H1 (cell line): ENCODE measurements around the gene GP9. TPM values are rescaled to one million over a fixed set of nuclear protein-coding genes. Genes with fewer than 3 reads are reported as not detected.
A peak's percentile ranks its signal among the peaks of the same experiment; 100 is the strongest.
"Not testable (repeated sequence)": the region's sequence is repeated elsewhere in the genome, so short reads cannot be mapped to it uniquely, and the experiment has no call there.

Source experiments
- CTCF ChIA-PET: fragments of 300-600 bp; sonication (Branson Sonifier 250); formaldehyde crosslinking; loops from one replicate; lab custom pipeline; 2021; ENCODE audit not compliant: partially characterized antibody; lab: Charles Lee
- POLR2A ChIA-PET: fragments of 300-600 bp; sonication (Branson Sonifier 250); formaldehyde crosslinking; loops from one replicate; lab custom pipeline; 2021; ENCODE audit warnings: inconsistent platforms; ENCODE audit not compliant: partially characterized antibody; lab: Charles Lee
- DNase-seq, 2 experiments: peaks; one replicate each; pipeline versions ENCODE4 v3.0.0 to v3.0.0-alpha.2; 2010 to 2022; ENCODE audit warnings: low spot score in 2 of 2, low read depth in 1 of 2, mixed read lengths in 1 of 2
- FAIRE-seq: peaks from 2 replicates; lab custom pipeline; 2011; peaks lifted over from hg19 to GRCh38; lab: Jason Lieb, UNC
- H2AFZ ChIP-seq: 2 replicates; pipeline ENCODE4 v1.8.1; 2012; ENCODE audit warnings: low read length, inconsistent platforms
- H2AK5ac ChIP-seq: 2 replicates; pipeline ENCODE4 v1.6.1; 2013; ENCODE audit warnings: low read depth, low read length
- H2BK120ac ChIP-seq: replicated peaks from 2 replicates; pipeline ENCODE3; 2013; ENCODE audit warnings: low read depth, low read length, inconsistent platforms
- H2BK12ac ChIP-seq: 2 replicates; pipeline ENCODE4 v1.6.1; 2013; ENCODE audit warnings: low read depth, low read length
- H2BK15ac ChIP-seq: 2 replicates; pipeline ENCODE4 v1.6.1; 2013; ENCODE audit warnings: low read length
- H2BK20ac ChIP-seq: 2 replicates; pipeline ENCODE4 v1.6.1; 2013; ENCODE audit warnings: low read length
- H2BK5ac ChIP-seq: 2 replicates; pipeline ENCODE4 v1.6.1; 2013; ENCODE audit warnings: low read depth, low read length
- H3K14ac ChIP-seq: 2 replicates; pipeline ENCODE4 v1.6.1; 2013; ENCODE audit warnings: inconsistent platforms; ENCODE audit not compliant: insufficient read length
- H3K18ac ChIP-seq: 2 replicates; pipeline ENCODE4 v1.6.1; 2013; ENCODE audit warnings: low read length; ENCODE audit errors: extremely low read depth
- H3K23ac ChIP-seq: 2 replicates; pipeline ENCODE4 v1.6.1; 2013; ENCODE audit warnings: inconsistent platforms; ENCODE audit not compliant: insufficient read length
- H3K23me2 ChIP-seq: 2 replicates; pipeline ENCODE4 v1.6.1; 2013; ENCODE audit warnings: low read depth, low read length
- H3K27ac ChIP-seq: 2 replicates; pipeline ENCODE4 v1.6.1; 2011; ENCODE audit warnings: low read depth, low read length, inconsistent platforms
- H3K27me3 ChIP-seq, 4 experiments: replicated peaks in 1 of 4; 1 replicate in 1 of 4; 2 replicates in 3 of 4; pipeline versions ENCODE4 v1.6.1 to v1.8.1; 2011 to 2013; ENCODE audit warnings: low read length in 3 of 4, mild to moderate bottlenecking in 3 of 4, inconsistent platforms in 2 of 4, mixed read lengths in 2 of 4, moderate library complexity in 1 of 4; ENCODE audit not compliant: control insufficient read depth in 3 of 4, insufficient read depth in 3 of 4; ENCODE audit errors: extremely low read depth in 1 of 4
- H3K36me3 ChIP-seq, 4 experiments: 2 replicates each; pipeline versions ENCODE4 v1.6.1 to v1.8.1; 2011 to 2013; ENCODE audit warnings: mild to moderate bottlenecking in 4 of 4, low read length in 3 of 4, moderate library complexity in 2 of 4, control low read depth in 1 of 4, inconsistent platforms in 1 of 4; ENCODE audit not compliant: insufficient read depth in 4 of 4, control insufficient read depth in 2 of 4
- H3K4ac ChIP-seq: replicated peaks from 2 replicates; pipeline ENCODE3; 2013; ENCODE audit warnings: low read length, low read depth, mixed read lengths, inconsistent platforms; ENCODE audit not compliant: insufficient read length
- H3K4me1 ChIP-seq, 4 experiments: replicated peaks in 1 of 4; 1 replicate in 1 of 4; 2 replicates in 3 of 4; pipeline versions ENCODE4 v1.6.1 to v1.8.1; 2011 to 2013; ENCODE audit warnings: low read length in 3 of 4, inconsistent platforms in 2 of 4, mixed read lengths in 1 of 4; ENCODE audit not compliant: insufficient read depth in 4 of 4, control insufficient read depth in 3 of 4
- H3K4me2 ChIP-seq, 2 experiments: 2 replicates each; pipeline versions ENCODE4 v1.6.1 to v1.8.1; 2011 to 2013; ENCODE audit warnings: low read depth in 2 of 2, low read length in 2 of 2, control low read depth in 1 of 2, inconsistent platforms in 1 of 2, mild to moderate bottlenecking in 1 of 2; ENCODE audit not compliant: insufficient read depth in 1 of 2
- H3K4me3 ChIP-seq, 4 experiments: fragments of 200-600, 300-600 bp in 1 of 4; sonication (generic), shearing (Covaris generic), sonication (Bioruptor Twin) in 1 of 4; 2 replicates each; pipeline versions ENCODE4 v1.5.1 to v1.8.1; 2011 to 2016; ENCODE audit warnings: low read length in 4 of 4, low read depth in 3 of 4, control low read depth in 2 of 4, inconsistent platforms in 2 of 4, mild to moderate bottlenecking in 2 of 4, mixed read lengths in 1 of 4, moderate library complexity in 1 of 4; ENCODE audit not compliant: insufficient read depth in 2 of 4; ENCODE audit errors: extremely low read depth in 1 of 4
- H3K56ac ChIP-seq: replicated peaks from 2 replicates; pipeline ENCODE3; 2013; ENCODE audit warnings: low read depth, mild to moderate bottlenecking, mixed read lengths, low read length, inconsistent platforms; ENCODE audit not compliant: insufficient read length
- H3K79me1 ChIP-seq: 2 replicates; pipeline ENCODE4 v1.6.1; 2013; ENCODE audit warnings: low read depth, low read length, control low read depth
- H3K79me2 ChIP-seq, 2 experiments: 2 replicates each; pipeline versions ENCODE4 v1.6.1 to v1.8.1; 2012 to 2013; ENCODE audit warnings: low read length in 2 of 2, mild to moderate bottlenecking in 2 of 2, inconsistent platforms in 1 of 2; ENCODE audit not compliant: insufficient read depth in 2 of 2, control insufficient read depth in 1 of 2
- H3K9ac ChIP-seq, 4 experiments: replicated peaks in 1 of 4; 1 replicate in 1 of 4; 2 replicates in 3 of 4; pipeline versions ENCODE4 v1.6.1 to v1.8.1; 2011 to 2013; ENCODE audit warnings: low read depth in 3 of 4, low read length in 3 of 4, control low read depth in 2 of 4, mild to moderate bottlenecking in 2 of 4, moderate library complexity in 2 of 4, inconsistent platforms in 1 of 4; ENCODE audit errors: extremely low read depth in 1 of 4
- H3K9me3 ChIP-seq, 2 experiments: 2 replicates each; pipeline versions ENCODE4 v1.6.1 to v1.8.1; 2012 to 2013; ENCODE audit warnings: mild to moderate bottlenecking in 2 of 2, moderate library complexity in 2 of 2, control low read depth in 1 of 2, inconsistent platforms in 1 of 2, low read depth in 1 of 2, low read length in 1 of 2, mixed read lengths in 1 of 2; ENCODE audit not compliant: insufficient read depth in 2 of 2
- H4K20me1 ChIP-seq, 2 experiments: replicated peaks in 1 of 2; 2 replicates each; pipeline versions ENCODE3 to v1.8.1; 2011 to 2013; ENCODE audit warnings: inconsistent platforms in 2 of 2, low read length in 2 of 2, mild to moderate bottlenecking in 1 of 2; ENCODE audit not compliant: insufficient read depth in 2 of 2, control insufficient read depth in 1 of 2
- H4K5ac ChIP-seq: 2 replicates; pipeline ENCODE4 v1.6.1; 2013; ENCODE audit warnings: low read length, low read depth, mixed read lengths, inconsistent platforms; ENCODE audit not compliant: insufficient read length
- H4K8ac ChIP-seq: 2 replicates; pipeline ENCODE4 v1.8.0; 2013; ENCODE audit warnings: mild to moderate bottlenecking, moderate library complexity, low read length, inconsistent platforms; ENCODE audit not compliant: insufficient read depth; ENCODE audit errors: extremely low read depth
- H4K91ac ChIP-seq: replicated peaks from 2 replicates; pipeline ENCODE3; 2013; ENCODE audit warnings: low read length, mixed read lengths, inconsistent platforms; ENCODE audit not compliant: insufficient read length
- WGBS, 2 experiments: shearing (Covaris generic) in 1 of 2; methylation state at CpG; one replicate each; pipeline versions ENCODE4 v1.1.6 to v1.1.7; 2013 to 2015; ENCODE audit warnings: low lambda C conversion rate in 2 of 2, mixed read lengths in 2 of 2, inconsistent platforms in 1 of 2, low coverage in 1 of 2, missing lambda C conversion rate in 1 of 2; ENCODE audit not compliant: insufficient replicate concordance in 2 of 2, insufficient coverage in 1 of 2, insufficient read length in 1 of 2; ENCODE audit errors: extremely low coverage in 1 of 2, missing lambda C conversion rate in 1 of 2; 5-methylcytosine and 5-hydroxymethylcytosine counted together
- polyA plus RNA-seq, 7 experiments: library from polyadenylated mRNA; depleted of rRNA in 3 of 7; stranded (reverse) in 5 of 7; unstranded in 2 of 7; fragments of >200 nt in 5 of 7; fragments of 200-250 nt in 2 of 7; gene quantifications; 1 replicate in 5 of 7; 2 replicates in 1 of 7; 4 replicates in 1 of 7; pipeline versions ENCODE4 v1.2.1 to v1.2.3, GENCODE V29; 2011 to 2013; ENCODE audit warnings: missing spikeins in 2 of 7, mixed read lengths in 2 of 7
- total RNA-seq: library from RNA; stranded (reverse); fragmentation: NEBNext Ultra II Directional; extraction: Animal tissue kit (Norgen Biotek cat#: 25700); gene quantifications from 2 replicates; pipeline ENCODE4 v1.2.1, GENCODE V29; 2021

The GP9 gene
- total and polyA plus RNA-seq, 2 of the 8 experiments (the other 6 are each of a cell fraction or from before 2014, with no cell fraction given), result not detected

GRCh38 chr3:129111076-129111780 lies 50.6 kb downstream of the GP9 start:
- not testable (repeated sequence) for H4K91ac ChIP-seq, H4K5ac ChIP-seq, H3K4ac ChIP-seq, DNase-seq, H2AK5ac ChIP-seq, H2BK20ac ChIP-seq, H2BK12ac ChIP-seq, H2BK120ac ChIP-seq, H3K14ac ChIP-seq, FAIRE-seq, H3K23me2 ChIP-seq, H3K27ac ChIP-seq, H3K4me3 ChIP-seq, H3K9me3 ChIP-seq, H3K56ac ChIP-seq, H3K4me1 ChIP-seq, H3K79me1 ChIP-seq, H2BK15ac ChIP-seq, H3K4me2 ChIP-seq, H3K27me3 ChIP-seq, H3K23ac ChIP-seq, H3K9ac ChIP-seq, H3K36me3 ChIP-seq, H4K20me1 ChIP-seq, H2BK5ac ChIP-seq, H3K18ac ChIP-seq, H2AFZ ChIP-seq
- peak overlapping the region; percentile 12; the same call in 1 of the 2 replicates for H4K8ac ChIP-seq
- ChIA-PET POLR2A (interaction anchor here (1.2 to 1.5 kb wide), 3 partner anchors 9 to 11 kb away, joined by 3 to 4 read pairs (median 4); partner anchors contain the start of gene RAB43), CTCF (interaction anchor here (0.7 kb wide), 1 partner anchor 466 kb away, joined by 3 read pairs; no protein-coding TSS in a partner anchor)
- peaks cover 0 to 27% of the 10 kb centered on the region in 2 experiments; a peak in 2 of 4 replicates for H3K79me2 ChIP-seq
- WGBS, 2 experiments, result 92% methylated on average over 10 of the region's 10 CpGs; no CpG with 5 or more reads in 1 of the 2 experiments

Other genes with a start within 250 kb of the GP9 start
- 28.9 and 32.8 TPM in 2 replicates for gene ACAD9, start 181.2 kb upstream of the GP9 start, total RNA-seq
- 27.5 and 35.1 TPM in 2 replicates for gene ACAD9, start 181.2 kb upstream of the GP9 start, polyA plus RNA-seq (2011; rRNA removed)
- 2.0 and 2.4 TPM in 2 replicates for gene CFAP92, start 66.7 kb upstream of the GP9 start, total RNA-seq
- gene CFAP92, start 66.7 kb upstream of the GP9 start, polyA plus RNA-seq (2011; rRNA removed), result 0.77 and 1.2 TPM in 2 replicates
- 0.37 and 0.44 TPM in 2 replicates for gene EFCC1, start 59.5 kb upstream of the GP9 start, total RNA-seq
- gene EFCC1, start 59.5 kb upstream of the GP9 start, polyA plus RNA-seq (2011; rRNA removed), result 0.14 and 0.30 TPM in 2 replicates
- 18.7 and 19.4 TPM in 2 replicates for gene RAB43, start 61.0 kb downstream of the GP9 start, total RNA-seq
- 13.1 and 18.7 TPM in 2 replicates for gene RAB43, start 61.0 kb downstream of the GP9 start, polyA plus RNA-seq (2011; rRNA removed)
- gene ISY1, start 100.3 kb downstream of the GP9 start, total RNA-seq, result 16.6 and 21.8 TPM in 2 replicates
- gene ISY1, start 100.3 kb downstream of the GP9 start, polyA plus RNA-seq (2011; rRNA removed), result 27.8 and 38.7 TPM in 2 replicates
- gene CNBP, start 123.1 kb downstream of the GP9 start, total RNA-seq, result 351 and 371 TPM in 2 replicates
- 230 and 315 TPM in 2 replicates for gene CNBP, start 123.1 kb downstream of the GP9 start, polyA plus RNA-seq (2011; rRNA removed)
- gene COPG1, start 188.8 kb downstream of the GP9 start, total RNA-seq, result 104 and 106 TPM in 2 replicates
- gene COPG1, start 188.8 kb downstream of the GP9 start, polyA plus RNA-seq (2011; rRNA removed), result 50.7 and 52.7 TPM in 2 replicates
- gene HMCES, start 218.1 kb downstream of the GP9 start, total RNA-seq, result 46.7 and 49.5 TPM in 2 replicates
- 27.6 and 30.4 TPM in 2 replicates for gene HMCES, start 218.1 kb downstream of the GP9 start, polyA plus RNA-seq (2011; rRNA removed)